ENCODE measurements around the gene LSM4. TPM values are rescaled to one million over a fixed set of nuclear protein-coding genes. Genes with fewer than 3 reads are reported as not detected.

Gene LSM4
- total and polyA plus RNA-seq, 2 donors (not counting 3 experiments of a cell fraction or from before 2014, with no cell fraction given): 118 to 119 TPM

DNA sequence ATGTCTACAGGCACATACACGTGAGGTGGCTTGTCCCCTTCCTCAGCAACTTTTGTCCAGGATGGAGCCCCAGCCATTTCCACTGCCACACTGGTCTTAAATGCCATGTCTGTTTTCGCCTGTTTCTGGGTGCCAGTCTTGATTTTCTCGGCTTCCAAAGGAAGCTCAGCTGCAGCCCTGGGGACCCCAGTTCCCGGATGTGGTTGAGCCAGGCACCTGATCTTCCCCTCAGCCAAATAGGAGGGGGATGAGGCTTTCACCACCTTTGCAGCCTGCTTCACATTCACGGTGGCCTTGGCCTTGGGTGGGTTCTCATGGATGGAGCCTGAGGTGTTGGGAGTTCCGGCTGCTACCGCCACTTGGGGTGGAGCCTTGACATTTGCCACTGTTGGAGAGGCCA is 57.3 kb downstream of the LSM4 start:
- intact Hi-C loops (cut with micrococcal nuclease) (no loop called here), dilution Hi-C loops (cut with MboI; ENCODE audit: extremely low pct_ligation_motif_present, low sequenced_read_pairs) (no loop called here)
- FAIRE-seq: no peak
- H3K27me3 ChIP-seq (ENCODE audit: control insufficient read depth in 2 of 2, insufficient read depth in 2 of 2, low read length in 2 of 2): no peaks in the 10 kb centered on the region
- no peak overlapping the region for H2AFZ ChIP-seq (ENCODE audit: low read depth, low read length)
- CTCF ChIA-PET: interaction anchor here (1.4 kb wide), 1 partner anchor 14 kb away, joined by 5 read pairs; no protein-coding TSS in a partner anchor
- H3K27ac ChIP-seq (ENCODE audit: insufficient read depth, low read depth, low read length): no peak overlapping the region
- H3K4me1 ChIP-seq (ENCODE audit: control insufficient read depth, extremely low read depth, insufficient read depth, low read length): no peaks in the 10 kb centered on the region
- no peaks in the 10 kb centered on the region for H3K9me3 ChIP-seq (replicated peaks; ENCODE audit: control insufficient read depth, insufficient read depth, low read length)
- POLR2A ChIA-PET: no interaction called here
- H3K79me2 ChIP-seq (ENCODE audit: control insufficient read depth, insufficient read depth, low read length): no peaks in the 10 kb centered on the region
- no TSS peak for BruUV-seq (replicated peaks)
- no peak overlapping the region for H3K9ac ChIP-seq (replicated peaks; ENCODE audit: extremely low read depth, insufficient read depth, low read length)
- no peaks in the 10 kb centered on the region for H4K20me1 ChIP-seq (replicated peaks; ENCODE audit: control insufficient read depth, extremely low read depth, insufficient read depth, low read length)
- H3K36me3 ChIP-seq (ENCODE audit: control insufficient read depth in 2 of 2, extremely low read depth in 1 of 2, insufficient read depth in 2 of 2, low read length in 2 of 2): peaks cover 0 to 14% of the 10 kb centered on the region in 2 experiments
- no peak overlapping the region for H3K4me3 ChIP-seq (replicated peaks in 1 of 3; ENCODE audit: insufficient read depth in 1 of 3, low read depth in 1 of 3, low read length in 3 of 3)
- no peaks in the 10 kb centered on the region for H3K9me1 ChIP-seq (replicated peaks; ENCODE audit: control insufficient read depth, extremely low read depth, insufficient read depth, low read length)
- no peak for DNase-seq (ENCODE audit: low read depth, low spot score)
- TF ChIP-seq FOS (IDR thresholded peaks at IDR 0.05; ENCODE audit: borderline replicate concordance, insufficient read depth, low read length) (no peak), POLR2A (IDR thresholded peaks at IDR 0.05; ENCODE audit: low read depth, low read length) (no peak)
- H3K4me2 ChIP-seq (ENCODE audit: insufficient read depth, low read length): no peak overlapping the region

GRCh38 chr19:18264971-18265540 is 57.8 kb downstream of the LSM4 start:
- dilution Hi-C loops (cut with MboI; ENCODE audit: extremely low pct_ligation_motif_present, low sequenced_read_pairs): no loop called here
- FAIRE-seq: no peak

More at GRCh38 chr19:18264971-18265540, 57.8 kb downstream of the LSM4 start:
- Histone ChIP-seq H3K27ac (ENCODE audit: insufficient read depth, low read depth, low read length) (no peak overlapping the region), H3K4me3 (replicated peaks in 1 of 3; ENCODE audit: insufficient read depth in 1 of 3, low read depth in 1 of 3, low read length in 3 of 3) (no peak overlapping the region), H3K79me2 (ENCODE audit: control insufficient read depth, insufficient read depth, low read length) (no peaks in the 10 kb centered on the region), H3K27me3 (ENCODE audit: control insufficient read depth in 2 of 2, insufficient read depth in 2 of 2, low read length in 2 of 2) (no peaks in the 10 kb centered on the region), H4K20me1 (replicated peaks; ENCODE audit: control insufficient read depth, extremely low read depth, insufficient read depth, low read length) (no peaks in the 10 kb centered on the region), H3K9ac (replicated peaks; ENCODE audit: extremely low read depth, insufficient read depth, low read length) (no peak overlapping the region), H2AFZ (ENCODE audit: low read depth, low read length) (no peak overlapping the region), H3K9me3 (replicated peaks; ENCODE audit: control insufficient read depth, insufficient read depth, low read length) (no peaks in the 10 kb centered on the region), H3K4me1 (ENCODE audit: control insufficient read depth, extremely low read depth, insufficient read depth, low read length) (no peaks in the 10 kb centered on the region), H3K9me1 (replicated peaks; ENCODE audit: control insufficient read depth, extremely low read depth, insufficient read depth, low read length) (no peaks in the 10 kb centered on the region), H3K4me2 (ENCODE audit: insufficient read depth, low read length) (no peak overlapping the region), H3K36me3 (ENCODE audit: control insufficient read depth in 2 of 2, extremely low read depth in 1 of 2, insufficient read depth in 2 of 2, low read length in 2 of 2) (peaks cover 0 to 14% of the 10 kb centered on the region in 2 experiments)
- no peak for TF ChIP-seq JUN (IDR thresholded peaks at IDR 0.05; ENCODE audit: borderline replicate concordance, insufficient read depth, insufficient read length, low read depth)
- no peak for TF ChIP-seq GATA2 (IDR thresholded peaks at IDR 0.05; ENCODE audit: insufficient read depth, insufficient read length, low read depth, low read length)
- no peak for TF ChIP-seq MYC (IDR thresholded peaks at IDR 0.05; ENCODE audit: low read depth, low read length)
- TF ChIP-seq FOS (IDR thresholded peaks at IDR 0.05; ENCODE audit: borderline replicate concordance, insufficient read depth, low read length): no peak
- no peak for TF ChIP-seq POLR2AphosphoS5 (IDR thresholded peaks at IDR 0.05; ENCODE audit: insufficient read depth, low read depth, low read length)
- no peak for TF ChIP-seq EZH2 (IDR thresholded peaks at IDR 0.05; ENCODE audit: borderline replicate concordance, low read depth, low read length, severe bottlenecking)
- TF ChIP-seq MAX (IDR thresholded peaks at IDR 0.05; ENCODE audit: insufficient read depth, insufficient read length): no peak
- no peak for TF ChIP-seq POLR2A (IDR thresholded peaks at IDR 0.05; ENCODE audit: low read depth, low read length)
- no peak for TF ChIP-seq CTCF (IDR thresholded peaks at IDR 0.05; ENCODE audit: extremely low read depth in 1 of 2, insufficient read depth in 1 of 2, low read depth in 1 of 2, low read length in 2 of 2)
- DNase-seq (ENCODE audit: low read depth, low spot score): no peak
- POLR2A ChIA-PET: no interaction called here
- no TSS peak for BruUV-seq (replicated peaks)
- intact Hi-C loops (cut with micrococcal nuclease): no loop called here
- CTCF ChIA-PET: interaction anchor here (1.4 kb wide), 1 partner anchor 13 kb away, joined by 5 read pairs; no protein-coding TSS in a partner anchor
